ENCODE results near the gene MRPL54.
A peak's percentile ranks its signal among the peaks of the same experiment; 100 is the strongest.

Gene MRPL54

GRCh38 chr19:3785938-3786824 lies 23.7 kb downstream of the MRPL54 start, which contains the start of gene MATK:
Gene MATK, minus strand, starts transcription at chr19:3786381. Its CDS starts 1,246 bp downstream, at chr19:3785135.
- no peak for DNase-seq (ENCODE audit: low spot score)

- DNase-seq (ENCODE audit: low spot score) = no peak
Measured at GRCh38 chr19:3788996-3789778, 26.7 kb downstream of the MRPL54 start.

- DNase-seq (ENCODE audit: low spot score) = no peak
Measured at GRCh38 chr19:3790209-3790734, 27.8 kb downstream of the MRPL54 start.

GRCh38 chr19:3790941-3791340 lies 28.5 kb downstream of the MRPL54 start:
- no peak for DNase-seq (ENCODE audit: low spot score)

- DNase-seq (ENCODE audit: low spot score) = no peak
Measured at GRCh38 chr19:3792114-3792513, 29.6 kb downstream of the MRPL54 start.

- no peak for DNase-seq (ENCODE audit: low spot score)
Measured at GRCh38 chr19:3793799-3794198, 31.3 kb downstream of the MRPL54 start.

- no peak for DNase-seq (ENCODE audit: low spot score)
Measured at GRCh38 chr19:3796358-3796757, 33.9 kb downstream of the MRPL54 start.

- DNase-seq (ENCODE audit: low spot score) = no peak
Measured at GRCh38 chr19:3798137-3798536, 35.7 kb downstream of the MRPL54 start.

- DNase-seq (ENCODE audit: low spot score) = no peak
Measured at GRCh38 chr19:3800996-3801395, 38.5 kb downstream of the MRPL54 start.

GRCh38 chr19:3801412-3802096 lies 39.1 kb downstream of the MRPL54 start:
- no peak for DNase-seq (ENCODE audit: low spot score)

- no peak for DNase-seq (ENCODE audit: low spot score)
Measured at GRCh38 chr19:3803114-3803888, 40.8 kb downstream of the MRPL54 start.

- DNase-seq (ENCODE audit: low spot score) = no peak
Measured at GRCh38 chr19:3803986-3804385, 41.5 kb downstream of the MRPL54 start.

GRCh38 chr19:3804429-3804828 lies 41.9 kb downstream of the MRPL54 start:
- no peak for DNase-seq (ENCODE audit: low spot score)

GRCh38 chr19:3805859-3806258 lies 43.4 kb downstream of the MRPL54 start:
- DNase-seq (ENCODE audit: low spot score) = no peak

- no peak for DNase-seq (ENCODE audit: low spot score)
Measured at GRCh38 chr19:3807131-3807480, 44.6 kb downstream of the MRPL54 start.

GRCh38 chr19:3807574-3808354 lies 45.3 kb downstream of the MRPL54 start:
- no peak for DNase-seq (ENCODE audit: low spot score)

GRCh38 chr19:3808420-3809143 lies 46.1 kb downstream of the MRPL54 start:
- no peak for DNase-seq (ENCODE audit: low spot score)

GRCh38 chr19:3809881-3810707 lies 47.6 kb downstream of the MRPL54 start:
- DNase-seq (ENCODE audit: low spot score) = peak; percentile 57

GRCh38 chr19:3810708-3811355 lies 48.4 kb downstream of the MRPL54 start:
- DNase-seq (ENCODE audit: low spot score) = no peak

All from NAMALWA (cell line).